ENCODE results near the gene RSPO4.

- no peak for TF ChIP-seq CTCF (IDR thresholded peaks at IDR 0.05; ENCODE audit: borderline replicate concordance, extremely low read depth, low read length, poor library complexity, severe bottlenecking)
- no peak for TF ChIP-seq EZH2 (IDR thresholded peaks at IDR 0.05; ENCODE audit: borderline replicate concordance, low read depth, low read length, severe bottlenecking)
Measured at GRCh38 chr20:967796-968742, 34.0 kb downstream of the RSPO4 start.

All from DND-41 (cell line).